M059J (cell line): ENCODE measurements around the gene EIF5. TPM values are rescaled to one million over a fixed set of nuclear protein-coding genes. Genes with fewer than 3 reads are reported as not detected.

Source experiments
- DNase-seq: peaks from one replicate; pipeline ENCODE4 v3.0.0-alpha.2; 2012; ENCODE audit warnings: low read depth
- total RNA-seq: library from RNA; depleted of rRNA; stranded (reverse); fragments of >200 nt; shearing (Covaris generic); gene quantifications from 2 replicates; pipeline ENCODE4 v1.2.3, GENCODE V29; 2014; rRNA removed

Gene EIF5
- 98.4 and 136 TPM in 2 replicates for total RNA-seq

- peak; percentile 94 for DNase-seq
Measured at GRCh38 chr14:103333754-103334643, at the start of gene EIF5. Gene EIF5, plus strand, starts transcription at chr14:103334237. Its CDS starts 1,624 bp downstream, at chr14:103335861.

GRCh38 chr14:103284574-103285467 is 49.2 kb upstream of the EIF5 start:
- peak; percentile 46 for DNase-seq

- no peak for DNase-seq
Measured at GRCh38 chr14:103286460-103286859, 47.6 kb upstream of the EIF5 start.

GRCh38 chr14:103286968-103287850 is 46.8 kb upstream of the EIF5 start:
- DNase-seq = no peak

GRCh38 chr14:103288076-103288766 is 45.8 kb upstream of the EIF5 start:
- DNase-seq = no peak

GRCh38 chr14:103290056-103290455 is 44.0 kb upstream of the EIF5 start:
- DNase-seq = no peak

- no peak for DNase-seq
Measured at GRCh38 chr14:103290494-103290893, 43.5 kb upstream of the EIF5 start.

GRCh38 chr14:103290961-103291360 is 43.1 kb upstream of the EIF5 start:
- no peak for DNase-seq

GRCh38 chr14:103292426-103293374 is 41.3 kb upstream of the EIF5 start:
- peak; percentile 48 for DNase-seq

GRCh38 chr14:103293465-103293864 is 40.6 kb upstream of the EIF5 start:
- DNase-seq = no peak

- DNase-seq = no peak
Measured at GRCh38 chr14:103294091-103294490, 39.9 kb upstream of the EIF5 start.

GRCh38 chr14:103296007-103296406 is 38.0 kb upstream of the EIF5 start:
- peak; percentile 74 for DNase-seq

- DNase-seq = no peak
Measured at GRCh38 chr14:103296987-103297386, 37.0 kb upstream of the EIF5 start.

GRCh38 chr14:103298620-103299019 is 35.4 kb upstream of the EIF5 start:
- no peak for DNase-seq

- DNase-seq = no peak
Measured at GRCh38 chr14:103301512-103302354, 32.3 kb upstream of the EIF5 start.

GRCh38 chr14:103302966-103303365 is 31.1 kb upstream of the EIF5 start:
- DNase-seq = no peak

GRCh38 chr14:103304706-103305105 is 29.3 kb upstream of the EIF5 start:
- DNase-seq = no peak

- DNase-seq = no peak
Measured at GRCh38 chr14:103308717-103309616, 25.1 kb upstream of the EIF5 start.
